ENCODE measurements around the gene CYB561.

Gene CYB561

GRCh38 chr17:63478814-63479494 lies 32.8 kb upstream of the CYB561 start:
- peak overlapping the region; percentile 91 for H3K27ac ChIP-seq
- peak; percentile 85 for TF ChIP-seq CTCF (IDR thresholded peaks at IDR 0.05)
- no peak for TF ChIP-seq ZFX (IDR thresholded peaks at IDR 0.05; ENCODE audit: borderline replicate concordance)

- peak overlapping the region; percentile 91 for H3K27ac ChIP-seq
- TF ChIP-seq CTCF (IDR thresholded peaks at IDR 0.05) (no peak), ZFX (IDR thresholded peaks at IDR 0.05; ENCODE audit: borderline replicate concordance) (no peak)
These were observed 31.7 kb upstream of the CYB561 start for GRCh38 chr17:63477480-63478440.

GRCh38 chr17:63476854-63477479 lies 30.9 kb upstream of the CYB561 start, which contains the start of gene ACE:
ACE (plus strand) TSS chr17:63477061; CDS start chr17:63477095, 34 bp downstream.
- H3K27ac ChIP-seq = peak within 1 kb of the TSS; percentile 91
- TF ChIP-seq ZFX (IDR thresholded peaks at IDR 0.05; ENCODE audit: borderline replicate concordance) = no peak
- peak; percentile 40 for TF ChIP-seq CTCF (IDR thresholded peaks at IDR 0.05)

- H3K27ac ChIP-seq = peak overlapping the region; percentile 91
- TF ChIP-seq CTCF (IDR thresholded peaks at IDR 0.05) (no peak), ZFX (IDR thresholded peaks at IDR 0.05; ENCODE audit: borderline replicate concordance) (no peak)
These were observed 30.4 kb upstream of the CYB561 start for GRCh38 chr17:63476459-63476853.

- peak overlapping the region; percentile 91; the same call in 1 of the 2 replicates for H3K27ac ChIP-seq
- TF ChIP-seq ZFX (IDR thresholded peaks at IDR 0.05; ENCODE audit: borderline replicate concordance) = no peak
- no peak for TF ChIP-seq CTCF (IDR thresholded peaks at IDR 0.05)
These were observed 29.6 kb upstream of the CYB561 start for GRCh38 chr17:63475491-63476412.
